Lower leg skin (tissue), 3 donors: ENCODE results near the gene RTP2.

Source experiments
- POLR2A ChIP-seq, 2 donors: fragments of 450-650 bp; IDR thresholded peaks; one replicate each; pipeline ENCODE4 v1.6.1; 2016 to 2017; ENCODE audit warnings: antibody characterized with exemption in 2 of 2, mild to moderate bottlenecking in 1 of 2, moderate library complexity in 1 of 2
- TF ChIP-seq, protein P1 (sequence below), 3 donors: fragments of 450-650 bp; IDR thresholded peaks; one replicate each; pipeline ENCODE4 v1.5.1; 2016; ENCODE audit warnings: antibody characterized with exemption in 3 of 3, mild to moderate bottlenecking in 3 of 3, moderate library complexity in 2 of 3

GRCh38 chr3:187673012-187673411, 29.3 kb downstream of the RTP2 start:
- TF ChIP-seq, protein P1, sequence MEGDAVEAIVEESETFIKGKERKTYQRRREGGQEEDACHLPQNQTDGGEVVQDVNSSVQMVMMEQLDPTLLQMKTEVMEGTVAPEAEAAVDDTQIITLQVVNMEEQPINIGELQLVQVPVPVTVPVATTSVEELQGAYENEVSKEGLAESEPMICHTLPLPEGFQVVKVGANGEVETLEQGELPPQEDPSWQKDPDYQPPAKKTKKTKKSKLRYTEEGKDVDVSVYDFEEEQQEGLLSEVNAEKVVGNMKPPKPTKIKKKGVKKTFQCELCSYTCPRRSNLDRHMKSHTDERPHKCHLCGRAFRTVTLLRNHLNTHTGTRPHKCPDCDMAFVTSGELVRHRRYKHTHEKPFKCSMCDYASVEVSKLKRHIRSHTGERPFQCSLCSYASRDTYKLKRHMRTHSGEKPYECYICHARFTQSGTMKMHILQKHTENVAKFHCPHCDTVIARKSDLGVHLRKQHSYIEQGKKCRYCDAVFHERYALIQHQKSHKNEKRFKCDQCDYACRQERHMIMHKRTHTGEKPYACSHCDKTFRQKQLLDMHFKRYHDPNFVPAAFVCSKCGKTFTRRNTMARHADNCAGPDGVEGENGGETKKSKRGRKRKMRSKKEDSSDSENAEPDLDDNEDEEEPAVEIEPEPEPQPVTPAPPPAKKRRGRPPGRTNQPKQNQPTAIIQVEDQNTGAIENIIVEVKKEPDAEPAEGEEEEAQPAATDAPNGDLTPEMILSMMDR (IDR thresholded peaks at IDR 0.05): no peak
- no peak for TF ChIP-seq POLR2A (IDR thresholded peaks at IDR 0.05)
